ENCODE data around the gene ACSL3. TPM values are rescaled to one million over a fixed set of nuclear protein-coding genes. Genes with fewer than 3 reads are reported as not detected.

The ACSL3 gene
- total and polyA plus RNA-seq, 2 donors (not counting 3 experiments of a cell fraction or from before 2014, with no cell fraction given): 58.7 to 139 TPM

- Histone ChIP-seq H3K4me3 (replicated peaks in 1 of 3; ENCODE audit: insufficient read depth in 1 of 3, low read depth in 1 of 3, low read length in 3 of 3) (no peak overlapping the region), H3K9me3 (replicated peaks; ENCODE audit: control insufficient read depth, insufficient read depth, low read length) (no peaks in the 10 kb centered on the region), H4K20me1 (replicated peaks; ENCODE audit: control insufficient read depth, extremely low read depth, insufficient read depth, low read length) (peaks cover 4% of the 10 kb centered on the region), H3K4me1 (ENCODE audit: control insufficient read depth, extremely low read depth, insufficient read depth, low read length) (no peaks in the 10 kb centered on the region), H3K27me3 (ENCODE audit: control insufficient read depth in 2 of 2, insufficient read depth in 2 of 2, low read length in 2 of 2) (no peaks in the 10 kb centered on the region), H3K27ac (ENCODE audit: insufficient read depth, low read depth, low read length) (no peak overlapping the region), H3K4me2 (ENCODE audit: insufficient read depth, low read length) (no peak overlapping the region), H3K9ac (replicated peaks; ENCODE audit: extremely low read depth, insufficient read depth, low read length) (no peak overlapping the region), H3K79me2 (ENCODE audit: control insufficient read depth, insufficient read depth, low read length) (peaks cover 6% of the 10 kb centered on the region), H3K9me1 (replicated peaks; ENCODE audit: control insufficient read depth, extremely low read depth, insufficient read depth, low read length) (no peaks in the 10 kb centered on the region), H3K36me3 (ENCODE audit: control insufficient read depth in 2 of 2, extremely low read depth in 1 of 2, insufficient read depth in 2 of 2, low read length in 2 of 2) (no peaks in the 10 kb centered on the region), H2AFZ (ENCODE audit: low read depth, low read length) (no peak overlapping the region)
- ChIA-PET POLR2A (no interaction called here), CTCF (interaction anchor here (4.8 kb wide), 1 partner anchor 250 kb away, joined by 48 read pairs; no protein-coding TSS in a partner anchor)
- BruUV-seq (replicated peaks): TSS peak; percentile 41
- DNase-seq (ENCODE audit: low read depth, low spot score) (no peak), FAIRE-seq (no peak)
- dilution Hi-C loops (cut with MboI; ENCODE audit: extremely low pct_ligation_motif_present, low sequenced_read_pairs): no loop called here
- TF ChIP-seq EZH2 (IDR thresholded peaks at IDR 0.05; ENCODE audit: borderline replicate concordance, low read depth, low read length, severe bottlenecking): no peak
- no peak for TF ChIP-seq CTCF (IDR thresholded peaks at IDR 0.05; ENCODE audit: extremely low read depth in 1 of 2, insufficient read depth in 1 of 2, low read depth in 1 of 2, low read length in 2 of 2)
- no peak for TF ChIP-seq MAX (IDR thresholded peaks at IDR 0.05; ENCODE audit: insufficient read depth, insufficient read length)
- TF ChIP-seq FOS (IDR thresholded peaks at IDR 0.05; ENCODE audit: borderline replicate concordance, insufficient read depth, low read length): no peak
- TF ChIP-seq GATA2 (IDR thresholded peaks at IDR 0.05; ENCODE audit: insufficient read depth, insufficient read length, low read depth, low read length): no peak
- no peak for TF ChIP-seq POLR2AphosphoS5 (IDR thresholded peaks at IDR 0.05; ENCODE audit: insufficient read depth, low read depth, low read length)
- no peak for TF ChIP-seq POLR2A (IDR thresholded peaks at IDR 0.05; ENCODE audit: low read depth, low read length)
- TF ChIP-seq JUN (IDR thresholded peaks at IDR 0.05; ENCODE audit: borderline replicate concordance, insufficient read depth, insufficient read length, low read depth): no peak
- no peak for TF ChIP-seq MYC (IDR thresholded peaks at IDR 0.05; ENCODE audit: low read depth, low read length)
- intact Hi-C loops (cut with micrococcal nuclease): no loop called here
Observed at GRCh38 chr2:222941510-222942032, 80.7 kb downstream of the ACSL3 start.

Data from endothelial cell of umbilical vein (primary cell).